ENCODE data around the gene DOCK6.
"Not testable (repeated sequence)": the region's sequence is repeated elsewhere in the genome, so short reads cannot be mapped to it uniquely, and the experiment has no call there.

DOCK6 gene

GRCh38 chr19:11179716-11180297 lies 82.5 kb downstream of the DOCK6 start:
- peak overlapping the region; percentile 39; the same call in 1 of the 2 replicates for H3K4me3 ChIP-seq (ENCODE audit: low read length)
- no peak for TF ChIP-seq ZNF274 (IDR thresholded peaks at IDR 0.05; ENCODE audit: low read depth, low read length)

DNA sequence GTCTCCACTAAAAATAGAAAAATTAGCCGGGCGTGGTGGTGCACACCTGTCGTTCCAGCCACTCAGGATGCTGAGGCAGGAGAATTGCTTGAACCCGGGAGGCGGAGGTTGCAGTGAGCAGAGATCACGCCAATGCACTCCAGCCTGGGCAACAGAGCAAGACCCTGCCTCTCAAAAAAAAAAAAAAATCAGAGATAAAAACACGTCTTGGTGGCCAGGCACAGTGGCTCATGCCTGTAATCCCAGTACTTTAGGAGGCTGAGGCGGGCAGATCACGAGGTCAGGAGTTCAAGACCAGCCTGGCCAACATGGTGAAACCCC lies 83.2 kb downstream of the DOCK6 start:
- not testable (repeated sequence) for H3K4me3 ChIP-seq (ENCODE audit: low read length)

GRCh38 chr19:11177592-11177991 lies 84.7 kb downstream of the DOCK6 start:
- no peak for TF ChIP-seq ZNF274 (IDR thresholded peaks at IDR 0.05; ENCODE audit: low read depth, low read length)
- H3K4me3 ChIP-seq (ENCODE audit: low read length): no peak overlapping the region

DNA sequence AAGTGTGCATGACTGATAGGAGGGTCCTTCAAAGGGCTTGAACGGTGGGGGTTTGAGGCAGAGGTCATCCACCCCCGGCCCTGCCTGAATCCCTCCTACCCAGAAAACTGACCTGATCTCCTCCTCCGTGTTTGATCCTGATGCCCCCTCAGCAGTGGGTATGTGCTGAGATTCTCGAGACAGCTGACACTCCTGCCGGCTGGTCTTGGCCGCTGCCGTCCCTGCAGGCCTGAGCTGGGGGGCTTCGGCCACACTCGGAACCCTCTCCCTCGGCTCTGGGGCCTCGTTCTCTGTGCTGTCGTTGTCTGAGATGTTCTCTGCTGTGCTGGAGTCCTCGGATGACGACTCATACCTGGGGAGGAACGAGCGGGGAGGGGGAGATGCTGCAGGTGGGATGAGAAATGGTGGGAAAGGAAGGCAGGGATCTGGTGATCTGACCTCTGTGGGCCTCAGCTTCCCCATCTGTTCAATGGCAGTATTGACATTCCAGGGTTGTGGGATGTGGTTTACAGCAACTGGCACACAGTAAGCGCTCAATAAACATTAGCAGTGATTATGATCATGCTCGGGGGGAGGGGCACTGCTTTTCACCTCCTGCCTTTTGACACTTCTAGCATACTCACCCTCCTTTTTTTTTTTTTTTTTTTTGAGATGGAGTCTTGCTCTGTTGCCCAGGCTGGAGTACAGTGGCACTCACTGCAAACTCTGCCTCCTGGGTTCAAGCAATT lies 85.7 kb downstream of the DOCK6 start:
- TF ChIP-seq ZNF274 (IDR thresholded peaks at IDR 0.05; ENCODE audit: low read depth, low read length): no peak
- no peak overlapping the region for H3K4me3 ChIP-seq (ENCODE audit: low read length)

DNA sequence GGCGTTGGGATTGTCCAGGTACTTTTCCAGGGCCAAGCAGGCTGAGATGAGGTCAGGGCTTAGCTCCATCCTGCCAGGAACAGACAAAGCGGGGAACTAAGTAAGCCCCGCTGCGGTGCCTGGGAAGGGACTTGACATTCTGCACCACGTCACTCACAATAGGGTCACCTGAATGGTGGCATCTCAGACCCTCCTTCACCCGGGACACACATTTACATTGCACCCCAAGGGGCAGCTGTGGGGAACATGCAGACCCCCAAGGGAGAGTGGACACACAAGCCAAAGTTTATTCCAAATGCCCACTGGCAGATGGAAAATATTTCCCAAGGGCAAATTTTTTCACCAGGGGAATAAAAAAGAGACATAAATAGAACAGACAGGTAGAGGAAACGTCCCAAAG lies 86.4 kb downstream of the DOCK6 start:
- no peak for TF ChIP-seq ZNF274 (IDR thresholded peaks at IDR 0.05; ENCODE audit: low read depth, low read length)
- no peak overlapping the region for H3K4me3 ChIP-seq (ENCODE audit: low read length)

GRCh38 chr19:11174336-11174735 lies 88.0 kb downstream of the DOCK6 start:
- TF ChIP-seq ZNF274 (IDR thresholded peaks at IDR 0.05; ENCODE audit: low read depth, low read length): no peak
- H3K4me3 ChIP-seq (ENCODE audit: low read length): no peak overlapping the region

- no peak overlapping the region for H3K4me3 ChIP-seq (ENCODE audit: low read length)
- no peak for TF ChIP-seq ZNF274 (IDR thresholded peaks at IDR 0.05; ENCODE audit: low read depth, low read length)
Observed at GRCh38 chr19:11173516-11174155, 88.7 kb downstream of the DOCK6 start.

- TF ChIP-seq ZNF274 (IDR thresholded peaks at IDR 0.05; ENCODE audit: low read depth, low read length): no peak
Observed at GRCh38 chr19:11172576-11172975, 89.7 kb downstream of the DOCK6 start.

DNA sequence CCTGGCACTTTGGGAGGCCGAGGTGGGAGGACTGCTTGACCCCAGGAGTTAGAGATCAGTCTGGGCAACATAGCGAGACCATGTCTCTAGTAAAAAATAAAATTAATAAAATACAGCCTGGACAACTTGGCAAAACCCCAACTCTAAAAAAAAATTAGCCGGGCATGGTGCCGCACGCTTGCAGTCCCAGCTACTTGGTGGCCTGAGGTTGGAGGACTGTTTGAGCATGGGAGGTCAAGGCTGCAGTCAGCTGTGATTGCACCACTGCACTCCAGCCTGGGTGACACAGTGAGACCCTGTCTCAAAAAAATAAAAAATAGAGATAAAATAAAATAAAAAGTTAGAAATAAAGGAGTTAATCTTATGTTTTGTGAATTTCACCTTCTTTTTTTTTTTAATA lies 91.2 kb downstream of the DOCK6 start:
- TF ChIP-seq ZNF274 (IDR thresholded peaks at IDR 0.05; ENCODE audit: low read depth, low read length): no peak
- no peak overlapping the region for H3K4me3 ChIP-seq (ENCODE audit: low read length)

More at GRCh38 chr19:11172576-11172975, 89.7 kb downstream of the DOCK6 start:
- no peak overlapping the region for H3K4me3 ChIP-seq (ENCODE audit: low read length)

DNA sequence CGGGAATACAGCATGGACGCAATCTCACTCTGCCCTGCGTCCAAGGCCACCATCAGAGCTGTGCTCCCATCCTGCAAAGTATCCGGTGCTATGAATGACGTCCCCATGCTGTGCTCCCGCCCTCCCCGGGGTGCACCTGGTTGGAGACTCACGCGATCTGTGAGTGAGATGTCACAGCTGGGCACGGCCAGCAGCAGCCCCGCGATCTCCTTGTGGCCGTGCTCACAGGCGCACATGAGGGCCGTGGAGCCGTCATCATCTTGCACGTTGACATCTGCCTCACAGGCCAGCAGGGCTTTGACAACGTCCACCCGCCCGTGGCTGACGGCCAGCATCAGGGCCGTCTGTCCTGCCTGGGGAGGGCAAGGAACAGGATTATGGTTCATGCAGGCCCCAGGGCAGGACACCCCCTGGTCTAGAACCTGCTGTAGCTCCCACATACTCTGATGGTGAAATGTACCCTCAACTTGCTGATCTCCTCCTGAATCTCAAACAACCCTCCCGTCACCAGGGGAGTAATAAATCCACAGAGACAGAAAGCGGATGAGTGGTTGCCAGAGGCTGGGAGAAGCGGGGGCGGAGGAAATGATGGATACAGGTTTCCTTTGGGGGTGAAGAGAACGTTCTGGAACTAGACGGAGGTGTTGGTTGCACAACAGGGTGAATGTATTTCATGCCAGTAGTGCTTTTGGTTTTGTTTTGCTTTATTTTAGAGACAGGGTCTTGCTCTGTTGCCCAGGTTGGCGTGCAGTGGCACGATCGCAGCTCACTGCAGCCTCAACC lies 92.2 kb downstream of the DOCK6 start:
- H3K4me3 ChIP-seq (ENCODE audit: low read length): no peak overlapping the region
- no peak for TF ChIP-seq ZNF274 (IDR thresholded peaks at IDR 0.05; ENCODE audit: low read depth, low read length)

- H3K4me3 ChIP-seq (ENCODE audit: low read length): no peak overlapping the region
- no peak for TF ChIP-seq ZNF274 (IDR thresholded peaks at IDR 0.05; ENCODE audit: low read depth, low read length)
Observed at GRCh38 chr19:11168568-11168967, 93.8 kb downstream of the DOCK6 start.

- H3K4me3 ChIP-seq (ENCODE audit: low read length): no peak overlapping the region
- TF ChIP-seq ZNF274 (IDR thresholded peaks at IDR 0.05; ENCODE audit: low read depth, low read length): no peak
Observed at GRCh38 chr19:11166281-11167142, 95.8 kb downstream of the DOCK6 start.

- H3K4me3 ChIP-seq (ENCODE audit: low read length): no peak overlapping the region
- TF ChIP-seq ZNF274 (IDR thresholded peaks at IDR 0.05; ENCODE audit: low read depth, low read length): no peak
Observed at GRCh38 chr19:11165486-11166030, 96.8 kb downstream of the DOCK6 start.

Data from GM08714 (cell line).